Neural cell (in vitro differentiated cells): ENCODE data around the gene TMEM175. TPM values are rescaled to one million over a fixed set of nuclear protein-coding genes. Genes with fewer than 3 reads are reported as not detected.

Experiments used
- H2AFZ ChIP-seq: fragments of 200-600, 300-800 bp; sonication (generic), shearing (Covaris generic); 2 replicates; pipeline ENCODE4 v1.6.0; 2014; ENCODE audit warnings: low read depth, mild to moderate bottlenecking, antibody characterized with exemption, low read length, moderate library complexity
- H3F3A ChIP-seq: fragments of 200-600 bp; shearing (Covaris generic); 2 replicates; pipeline ENCODE4 v1.6.1; 2016; ENCODE audit warnings: mild to moderate bottlenecking, moderate library complexity, mixed read lengths, antibody characterized with exemption, low read length; ENCODE audit not compliant: insufficient read depth, poor library complexity, severe bottlenecking
- H3K27ac ChIP-seq: fragments of 200-600, 300-800 bp; sonication (generic), shearing (Covaris generic); 2 replicates; pipeline ENCODE4 v1.5.1; 2014; ENCODE audit warnings: mild to moderate bottlenecking, low read length, moderate library complexity
- H3K27me3 ChIP-seq: fragments of 300-800, 200-600 bp; sonication (generic), shearing (Covaris generic); 2 replicates; pipeline ENCODE4 v1.6.0; 2014; ENCODE audit warnings: mild to moderate bottlenecking, low read depth, low read length, moderate library complexity; ENCODE audit not compliant: insufficient read depth
- H3K36me3 ChIP-seq: fragments of 300-800, 200-600 bp; sonication (generic), shearing (Covaris generic); 2 replicates; pipeline ENCODE4 v1.5.1; 2014; ENCODE audit warnings: mild to moderate bottlenecking, antibody characterized with exemption, low read length, moderate library complexity; ENCODE audit not compliant: insufficient read depth
- H3K4me2 ChIP-seq: fragments of 300-800, 200-600 bp; sonication (generic), shearing (Covaris generic); 2 replicates; pipeline ENCODE4 v1.6.0; 2014; ENCODE audit warnings: mild to moderate bottlenecking, low read length
- H3K4me3 ChIP-seq: fragments of 300-800, 200-600 bp; sonication (generic), shearing (Covaris generic); 2 replicates; pipeline ENCODE4 v1.5.1; 2014; ENCODE audit warnings: mild to moderate bottlenecking, low read length, moderate library complexity
- H3K79me2 ChIP-seq: fragments of 200-600 bp; shearing (Covaris generic); replicated peaks from 2 replicates; pipeline ENCODE4 v1.6.0; 2014; ENCODE audit warnings: mild to moderate bottlenecking, low read length, moderate library complexity; ENCODE audit not compliant: insufficient read depth
- H3K9ac ChIP-seq: fragments of 300-800, 200-600 bp; sonication (generic), shearing (Covaris generic); 2 replicates; pipeline ENCODE4 v1.6.1; 2016; ENCODE audit warnings: mild to moderate bottlenecking, low read length, mixed read lengths
- H3K9me2 ChIP-seq: fragments of 200-600 bp; shearing (Covaris generic); 2 replicates; pipeline ENCODE4 v1.6.1; 2016; ENCODE audit warnings: mild to moderate bottlenecking, low read length, mixed read lengths; ENCODE audit not compliant: insufficient read depth
- H3K9me3 ChIP-seq: fragments of 200-600, 300-800 bp; sonication (generic), shearing (Covaris generic); 2 replicates; pipeline ENCODE4 v1.6.1; 2016; ENCODE audit warnings: mild to moderate bottlenecking, mixed run types, low read length, moderate library complexity, mixed read lengths
- H4K20me1 ChIP-seq: fragments of 200-600 bp; shearing (Covaris generic); 2 replicates; pipeline ENCODE4 v1.6.1; 2016; ENCODE audit warnings: mild to moderate bottlenecking, mixed run types; ENCODE audit not compliant: insufficient read depth
- CTCF ChIP-seq: fragments of 450-650 bp; IDR thresholded peaks from 2 replicates; pipeline ENCODE4 v1.5.1; 2014; ENCODE audit warnings: antibody characterized with exemption, mild to moderate bottlenecking, moderate library complexity; ENCODE audit not compliant: poor library complexity, severe bottlenecking
- EP300 ChIP-seq: fragments of 450-650 bp; conservative IDR thresholded peaks from 2 replicates; pipeline ENCODE4 v1.6.1; 2014; ENCODE audit warnings: antibody characterized with exemption, mild to moderate bottlenecking, moderate library complexity; ENCODE audit not compliant: poor library complexity, severe bottlenecking
- EZH2 ChIP-seq: fragments of 200-600, 300-800 bp; shearing (Covaris generic), sonication (generic); IDR thresholded peaks from 2 replicates; pipeline ENCODE4 v1.6.1; 2014; ENCODE audit warnings: antibody characterized with exemption, low read length, borderline replicate concordance, mild to moderate bottlenecking; ENCODE audit not compliant: insufficient read depth, poor library complexity, severe bottlenecking
- MXI1 ChIP-seq: fragments of 450-650 bp; conservative IDR thresholded peaks from 2 replicates; pipeline ENCODE4 v1.6.1; 2014; ENCODE audit warnings: antibody characterized with exemption, mild to moderate bottlenecking; ENCODE audit not compliant: poor library complexity, severe bottlenecking
- POLR2AphosphoS5 ChIP-seq: IDR thresholded peaks from 2 replicates; pipeline ENCODE4 v1.6.1; 2012
- RAD21 ChIP-seq: fragments of 450-650 bp; conservative IDR thresholded peaks from 2 replicates; pipeline ENCODE4 v1.6.1; 2014; ENCODE audit warnings: antibody characterized with exemption, mild to moderate bottlenecking, moderate library complexity
- REST ChIP-seq: IDR thresholded peaks from 2 replicates; pipeline ENCODE4 v1.6.1; 2012; ENCODE audit warnings: borderline replicate concordance
- SMC3 ChIP-seq: fragments of 450-650 bp; conservative IDR thresholded peaks from 2 replicates; pipeline ENCODE4 v1.6.1; 2014; ENCODE audit warnings: antibody characterized with exemption, mild to moderate bottlenecking, moderate library complexity; ENCODE audit not compliant: poor library complexity
- TAF1 ChIP-seq: IDR thresholded peaks from 2 replicates; pipeline ENCODE4 v1.6.1; 2012; ENCODE audit warnings: low read depth
- polyA plus RNA-seq: library from polyadenylated mRNA; depleted of rRNA; stranded (reverse); fragments of >200 nt; gene quantifications from 2 replicates; pipeline ENCODE4 v1.2.3, GENCODE V29; 2014

TMEM175 gene
- polyA plus RNA-seq, 1 donor from 2014 or later = 36.9 TPM

- H3K4me3 ChIP-seq = no peak overlapping the region
- H2AFZ ChIP-seq = no peak overlapping the region
- no peak overlapping the region for H3K27ac ChIP-seq
- H3K4me2 ChIP-seq = no peak overlapping the region
- no peaks in the 10 kb centered on the region for H3K27me3 ChIP-seq
- no peaks in the 10 kb centered on the region for H3K9me3 ChIP-seq
- H3K79me2 ChIP-seq = no peaks in the 10 kb centered on the region
- no peaks in the 10 kb centered on the region for H3K9me2 ChIP-seq
- H4K20me1 ChIP-seq = no peaks in the 10 kb centered on the region
- H3K36me3 ChIP-seq = no peaks in the 10 kb centered on the region
- TF ChIP-seq SMC3 (no peak), TAF1 (no peak), RAD21 (no peak), CTCF (no peak), MXI1 (no peak), POLR2AphosphoS5 (no peak), EP300 (no peak), EZH2 (no peak)
- no peaks in the 10 kb centered on the region for H3F3A ChIP-seq
- no peak overlapping the region for H3K9ac ChIP-seq
These were observed 16.7 kb downstream of the TMEM175 start for GRCh38 chr4:948936-949300.

- H3K79me2 ChIP-seq = no peaks in the 10 kb centered on the region
- H3K9ac ChIP-seq = no peak overlapping the region
- no peak overlapping the region for H3K27ac ChIP-seq
- H3K36me3 ChIP-seq = no peaks in the 10 kb centered on the region
- H3K9me3 ChIP-seq = no peaks in the 10 kb centered on the region
- no peaks in the 10 kb centered on the region for H3K9me2 ChIP-seq
- H3F3A ChIP-seq = no peaks in the 10 kb centered on the region
- H3K4me2 ChIP-seq = no peak overlapping the region
- H3K4me3 ChIP-seq = no peak overlapping the region
- no peaks in the 10 kb centered on the region for H4K20me1 ChIP-seq
- H3K27me3 ChIP-seq = no peaks in the 10 kb centered on the region
- no peak for TF ChIP-seq EP300
- no peak for TF ChIP-seq POLR2AphosphoS5
- TF ChIP-seq CTCF = no peak
- no peak for TF ChIP-seq MXI1
- TF ChIP-seq SMC3 = no peak
- no peak for TF ChIP-seq REST
- no peak for TF ChIP-seq RAD21
- no peak overlapping the region for H2AFZ ChIP-seq
These were observed 17.4 kb downstream of the TMEM175 start for GRCh38 chr4:949656-950055.
